NCI-H2029 treated with DMSO at 0.1 percent for 48 hours (cell line): ENCODE measurements around the gene ALPI.
"Not testable (repeated sequence)": the region's sequence is repeated elsewhere in the genome, so short reads cannot be mapped to it uniquely, and the experiment has no call there.

Experiments used
- DNase-seq: peaks from one replicate; lab custom pipeline; 2025; lab: John Stamatoyannopoulos, UW

ALPI gene

DNA sequence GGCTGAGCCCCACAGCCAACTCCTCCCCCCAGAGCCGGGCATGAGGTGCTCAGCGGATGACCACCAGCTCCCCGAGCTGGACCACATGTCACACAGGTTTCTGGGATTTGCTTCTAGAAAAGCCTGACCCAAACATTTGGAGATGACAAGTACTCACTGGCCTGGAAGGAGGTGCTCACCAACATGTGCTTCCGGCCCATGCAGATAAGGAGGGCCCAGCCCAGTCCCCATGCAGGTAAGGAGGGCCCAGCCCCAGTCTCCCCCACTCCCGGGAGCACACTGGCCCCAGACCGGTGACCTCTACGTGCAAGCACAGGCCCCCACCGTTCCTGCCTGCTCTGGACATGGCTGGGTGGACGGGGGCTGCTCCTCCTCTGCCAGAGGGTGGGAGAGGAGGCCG lies 14.0 kb upstream of the ALPI start:
- DNase-seq: not testable (repeated sequence)

DNA sequence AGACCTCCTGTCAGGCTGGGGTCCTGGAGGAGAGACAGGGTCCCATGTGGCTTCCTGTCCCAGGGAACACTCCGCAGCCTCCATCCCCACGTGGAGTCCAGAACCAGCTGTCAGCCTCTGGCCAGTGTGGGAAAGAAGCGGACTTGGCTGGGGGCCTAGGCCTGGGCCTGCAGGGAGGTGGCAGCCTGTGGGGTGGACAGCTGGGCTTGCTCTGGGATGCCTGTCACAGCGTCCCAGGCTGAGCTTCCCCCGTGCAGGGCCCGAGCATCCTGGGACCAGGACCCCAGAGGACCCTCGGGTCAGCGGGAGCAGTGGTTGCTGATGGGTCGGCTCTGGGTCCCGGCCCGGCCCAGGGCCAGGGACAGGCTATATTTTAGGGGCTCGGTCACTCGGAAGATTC lies 13.5 kb upstream of the ALPI start:
- DNase-seq: not testable (repeated sequence)

DNA sequence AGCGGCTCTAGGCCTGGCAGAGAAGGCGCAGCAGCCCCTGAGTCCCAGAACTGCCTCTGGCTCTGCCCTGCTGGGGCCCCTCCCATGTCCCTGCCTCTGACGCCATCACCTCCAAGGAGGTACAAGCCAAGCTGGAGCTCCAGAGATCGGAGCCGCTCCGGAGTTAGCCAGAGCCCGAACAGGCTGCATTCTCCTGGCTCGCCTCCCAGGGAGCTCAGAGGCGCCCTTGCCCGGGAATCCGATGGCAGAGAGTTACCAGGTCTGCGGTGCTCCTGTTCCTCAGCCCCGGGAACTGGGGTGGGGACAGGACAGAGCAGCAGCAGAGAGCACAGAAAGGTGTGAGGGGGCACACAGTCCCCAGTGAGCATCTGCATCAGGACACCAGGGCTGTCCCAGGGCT lies 12.9 kb upstream of the ALPI start:
- DNase-seq: not testable (repeated sequence)

DNA sequence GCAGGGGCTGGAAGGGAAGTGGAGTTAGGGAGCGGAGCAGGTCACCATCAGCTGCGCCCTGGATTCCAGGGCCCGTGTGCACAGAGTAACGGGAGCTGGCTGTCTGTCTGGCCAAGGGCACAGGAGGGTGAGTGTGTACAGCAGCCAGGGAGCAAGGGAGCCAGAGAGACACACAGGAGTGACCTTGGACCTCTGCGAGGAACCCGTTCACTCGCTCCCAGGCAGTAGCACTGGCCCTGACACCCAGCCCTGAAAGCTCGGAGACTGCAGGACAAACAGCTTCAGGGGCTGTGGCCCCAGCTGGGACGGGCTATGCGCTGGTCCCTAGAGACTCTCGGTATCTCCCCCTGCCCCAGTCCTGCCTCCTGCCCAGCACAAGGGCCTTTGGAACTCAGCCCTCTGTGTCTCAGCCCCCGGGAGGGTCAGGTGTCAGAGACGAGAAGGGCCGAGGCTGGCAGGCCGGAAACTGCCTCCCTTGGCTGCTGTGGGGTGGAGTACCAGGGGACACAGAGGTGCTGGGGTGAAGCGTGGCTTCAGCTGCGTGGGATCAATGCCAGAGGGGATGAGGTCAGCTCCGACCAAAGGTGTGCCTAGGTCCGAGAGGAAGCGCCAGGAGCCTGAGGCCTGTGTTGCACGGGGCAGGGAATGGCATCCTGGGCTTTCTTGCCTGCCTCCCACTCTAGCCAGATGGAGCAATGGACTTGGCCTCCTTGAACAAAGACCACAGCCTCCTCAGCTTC lies 12.1 kb upstream of the ALPI start:
- DNase-seq: not testable (repeated sequence)

DNA sequence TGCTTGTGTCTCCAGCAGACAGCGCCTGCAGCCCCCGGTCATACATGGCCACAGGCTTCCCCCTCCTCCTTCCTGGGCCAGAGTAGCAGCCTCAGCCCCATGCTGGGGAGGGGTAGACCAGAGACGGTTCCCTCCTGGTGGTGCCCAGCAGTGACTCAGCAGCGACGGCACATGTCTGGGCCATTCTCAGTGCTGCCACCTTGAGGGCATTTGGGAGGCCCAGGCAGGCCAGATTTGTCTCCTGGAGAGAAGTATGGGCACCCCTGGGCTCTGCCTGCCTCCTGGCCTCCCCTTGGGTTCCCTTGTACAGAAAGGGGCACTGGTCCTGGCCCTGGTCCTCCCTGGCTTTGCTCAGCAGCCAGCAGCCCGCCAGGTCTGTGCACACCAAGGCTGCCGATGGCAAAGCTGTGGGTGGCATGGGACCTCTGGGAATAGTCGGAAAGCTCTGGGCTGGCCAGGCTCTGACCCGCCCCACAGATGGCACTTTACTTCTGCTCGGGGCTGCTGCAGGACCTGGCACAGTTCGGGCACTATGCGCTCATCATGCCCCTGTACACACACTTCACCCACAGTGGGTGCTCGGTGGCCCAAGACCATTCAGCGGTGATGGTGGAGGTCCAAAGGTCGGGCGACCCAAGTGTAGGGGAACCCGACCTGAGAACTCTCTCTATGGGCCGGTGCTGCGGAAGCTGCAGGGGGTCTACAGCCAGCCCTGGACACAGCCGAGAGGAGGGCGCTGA lies 11.4 kb upstream of the ALPI start:
- DNase-seq: no peak

DNA sequence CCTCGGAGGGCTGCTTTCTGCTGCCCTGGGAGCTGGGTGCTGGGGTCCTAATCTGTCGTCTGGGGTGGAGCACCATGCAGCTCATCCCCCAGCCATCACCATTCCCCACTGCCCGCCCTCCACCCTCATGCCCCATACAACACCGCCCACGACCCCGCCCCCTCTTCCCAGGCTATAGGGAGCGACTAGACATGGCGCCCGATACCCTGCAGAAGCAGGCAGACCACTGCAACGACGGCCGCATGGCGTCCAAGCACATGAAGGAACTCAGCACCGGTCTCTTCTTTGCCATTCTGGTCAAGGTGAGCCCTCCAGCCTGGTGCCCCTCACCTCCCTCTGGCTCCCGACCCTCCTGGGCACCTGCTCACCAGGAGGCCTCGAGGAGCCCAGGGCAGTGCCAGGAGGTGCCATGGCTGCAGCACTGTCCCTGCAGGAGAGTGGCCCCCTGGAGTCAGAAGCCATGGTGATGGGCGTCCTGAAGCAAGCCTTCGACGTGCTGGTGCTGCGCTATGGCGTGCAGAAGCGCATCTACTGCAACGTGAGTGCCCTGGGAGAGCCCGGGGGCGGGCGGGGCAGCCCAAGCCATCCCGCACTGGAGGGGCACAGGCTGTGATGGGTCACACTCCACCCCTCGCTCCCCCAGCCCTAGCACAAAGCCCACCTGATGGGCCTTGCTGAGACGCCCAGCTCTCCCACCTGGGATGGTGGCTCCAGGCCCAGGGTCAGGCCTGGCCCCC lies 10.6 kb upstream of the ALPI start:
- not testable (repeated sequence) for DNase-seq

DNA sequence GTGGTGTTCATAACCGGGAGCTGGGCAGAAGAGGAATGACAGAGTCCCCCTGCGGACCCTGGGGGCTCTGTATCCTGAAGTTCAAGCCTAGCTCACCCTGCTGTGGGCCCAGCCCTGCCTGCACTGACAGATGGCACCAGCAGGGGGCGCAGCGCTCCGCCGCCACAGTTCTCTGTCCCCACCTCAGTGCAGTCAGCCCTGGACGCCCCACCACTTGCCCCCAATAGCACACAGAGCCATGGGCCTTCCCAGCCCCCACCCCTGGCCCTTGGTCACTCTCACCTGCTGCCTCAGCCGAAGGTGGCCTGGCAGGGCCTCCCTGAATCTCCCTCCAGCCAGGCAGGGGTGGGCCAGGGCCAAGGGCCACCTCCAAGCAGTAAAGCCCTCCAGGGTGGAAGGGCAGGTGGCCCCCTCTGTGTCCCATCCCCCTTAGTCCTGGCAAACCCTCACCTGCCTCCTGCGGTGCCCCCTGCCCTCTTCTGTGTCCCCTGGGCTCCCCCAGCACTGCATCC lies 9.6 kb upstream of the ALPI start:
- not testable (repeated sequence) for DNase-seq

DNA sequence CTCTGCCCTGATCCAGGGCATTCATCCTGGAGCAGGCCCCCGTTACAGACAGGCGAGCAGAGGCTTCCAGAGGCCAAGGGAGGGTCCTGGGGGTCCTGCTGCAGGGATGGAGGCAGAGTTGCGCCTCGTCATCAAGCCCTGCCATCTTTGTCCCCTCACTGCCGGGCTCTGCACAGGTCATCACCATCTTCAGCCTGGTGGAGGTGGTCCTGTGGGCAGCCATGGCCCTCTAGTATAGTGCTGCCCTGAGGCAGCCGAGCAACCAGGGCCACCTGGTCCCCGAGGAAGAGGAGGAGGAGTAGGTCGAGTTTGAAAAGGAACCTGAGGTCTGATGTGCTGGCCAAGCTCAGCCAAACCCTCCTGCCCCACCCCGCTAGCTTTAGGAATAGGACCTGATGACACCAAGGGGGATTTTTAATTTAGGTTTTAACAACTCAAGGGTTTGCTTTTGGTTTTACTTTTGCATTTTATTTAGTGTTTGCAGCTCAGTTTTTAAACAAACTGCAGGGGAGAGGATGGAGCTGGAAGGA lies 8.8 kb upstream of the ALPI start:
- no peak for DNase-seq

DNA sequence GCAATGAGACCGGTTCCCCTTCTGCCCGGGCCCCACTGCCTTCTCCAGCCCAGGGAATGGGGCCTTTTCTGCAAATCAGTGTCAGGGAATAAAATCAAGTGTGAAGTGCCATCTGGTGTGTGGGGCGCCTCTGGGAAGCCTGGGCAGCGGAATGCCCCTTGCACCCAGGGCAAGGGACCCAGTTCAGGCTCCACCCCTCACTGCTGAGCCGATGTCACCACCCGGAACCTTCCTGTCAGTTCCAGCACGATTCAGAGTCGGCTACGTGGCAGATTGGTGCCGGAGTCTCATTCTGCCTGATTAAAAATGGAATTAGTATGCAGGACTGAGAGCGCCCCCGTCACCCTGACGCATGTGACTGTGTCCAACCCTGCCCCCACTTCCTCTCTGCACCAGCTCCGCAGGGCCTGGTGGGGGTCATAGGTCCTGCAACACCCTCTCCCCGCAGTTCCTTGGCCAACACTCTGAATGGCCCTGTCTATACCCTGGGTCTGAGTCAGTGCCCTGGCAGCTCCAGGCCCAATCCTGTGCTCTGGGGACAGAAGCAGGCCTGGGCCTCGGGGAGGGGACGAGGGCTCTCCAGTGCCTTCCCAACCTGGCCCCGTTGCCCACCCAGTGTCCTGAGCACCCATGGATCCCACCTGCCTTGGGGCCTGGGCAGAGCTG lies 8.2 kb upstream of the ALPI start:
- DNase-seq: no peak

DNA sequence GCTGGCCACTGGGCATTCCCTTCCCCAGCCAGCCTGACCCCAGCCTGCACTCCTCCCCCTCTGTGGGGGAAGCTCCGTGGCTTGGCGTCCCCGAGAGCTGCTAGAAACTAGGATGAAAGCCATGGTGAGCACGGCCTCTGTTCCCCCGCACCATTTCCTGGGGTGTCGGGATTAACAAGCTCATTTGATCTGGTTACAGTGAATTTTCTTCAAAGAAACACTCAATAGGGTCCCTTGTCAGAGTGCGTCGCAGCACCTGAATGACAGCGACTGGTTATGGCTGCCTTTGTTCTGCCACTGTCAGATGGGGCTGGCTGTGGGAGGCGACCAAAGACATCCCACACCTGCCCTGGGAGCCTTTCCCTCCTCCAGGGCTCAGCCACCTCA lies 7.7 kb upstream of the ALPI start:
- no peak for DNase-seq

DNA sequence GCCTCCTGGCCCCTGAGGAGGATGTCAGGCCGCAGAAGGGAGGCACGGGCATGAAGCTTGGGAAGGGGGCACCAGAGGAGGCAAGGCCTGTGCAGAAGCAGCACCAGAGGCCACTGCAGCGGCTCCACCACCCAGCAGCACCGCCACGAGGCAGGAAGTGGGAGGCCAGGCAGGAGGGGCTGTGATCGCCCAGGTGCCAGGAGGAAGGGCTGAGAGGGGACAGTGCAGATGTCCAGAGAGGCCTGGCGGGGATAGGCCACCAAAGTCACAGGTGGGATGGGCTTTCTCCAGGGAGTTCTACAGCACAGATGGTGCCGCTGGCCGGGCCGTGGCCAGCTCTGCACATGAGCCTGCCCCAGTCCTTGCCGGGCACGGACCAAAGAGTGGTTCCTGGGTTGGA lies 6.0 kb upstream of the ALPI start:
- DNase-seq: no peak

DNA sequence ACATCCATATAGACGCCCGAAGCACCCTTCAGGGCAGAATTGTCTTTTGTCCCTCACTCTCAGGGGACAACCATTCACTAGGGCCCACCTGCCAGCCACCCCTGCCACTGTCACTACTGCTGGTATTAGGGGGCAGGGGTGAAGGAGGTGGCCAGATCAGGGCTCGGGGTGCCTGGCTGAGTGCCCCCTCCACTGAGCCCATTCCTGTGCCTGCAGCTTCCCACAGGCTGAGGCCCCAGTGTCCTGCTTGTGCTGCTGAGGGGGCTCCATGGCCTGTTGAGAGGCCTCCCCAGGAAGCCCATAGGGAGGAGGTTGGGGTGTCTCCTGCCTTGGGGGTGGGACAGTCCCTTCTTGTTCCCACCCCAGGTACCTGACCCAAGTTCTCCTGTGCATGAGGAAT lies 4.3 kb upstream of the ALPI start:
- not testable (repeated sequence) for DNase-seq

DNA sequence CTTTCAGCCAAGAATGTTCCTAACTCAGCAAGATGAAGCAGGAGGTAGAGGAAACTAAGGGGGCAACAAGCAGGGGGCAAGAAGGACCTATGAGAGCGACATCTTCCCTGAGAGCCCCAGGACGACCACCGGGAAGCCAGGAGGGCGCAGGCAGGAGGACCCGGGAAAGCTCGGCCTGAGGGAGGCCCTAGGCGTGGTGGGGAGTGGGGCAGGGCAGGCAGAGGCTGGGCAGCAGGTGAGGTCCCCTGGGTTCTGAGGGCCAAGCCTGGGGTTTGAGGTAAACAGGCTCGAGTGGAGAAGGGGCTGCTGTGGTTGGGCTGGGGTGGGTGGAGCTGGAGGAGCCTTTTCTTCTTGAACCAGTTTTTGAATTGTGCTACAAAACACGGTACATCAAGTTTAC lies 1.3 kb upstream of the ALPI start:
- DNase-seq: no peak

DNA sequence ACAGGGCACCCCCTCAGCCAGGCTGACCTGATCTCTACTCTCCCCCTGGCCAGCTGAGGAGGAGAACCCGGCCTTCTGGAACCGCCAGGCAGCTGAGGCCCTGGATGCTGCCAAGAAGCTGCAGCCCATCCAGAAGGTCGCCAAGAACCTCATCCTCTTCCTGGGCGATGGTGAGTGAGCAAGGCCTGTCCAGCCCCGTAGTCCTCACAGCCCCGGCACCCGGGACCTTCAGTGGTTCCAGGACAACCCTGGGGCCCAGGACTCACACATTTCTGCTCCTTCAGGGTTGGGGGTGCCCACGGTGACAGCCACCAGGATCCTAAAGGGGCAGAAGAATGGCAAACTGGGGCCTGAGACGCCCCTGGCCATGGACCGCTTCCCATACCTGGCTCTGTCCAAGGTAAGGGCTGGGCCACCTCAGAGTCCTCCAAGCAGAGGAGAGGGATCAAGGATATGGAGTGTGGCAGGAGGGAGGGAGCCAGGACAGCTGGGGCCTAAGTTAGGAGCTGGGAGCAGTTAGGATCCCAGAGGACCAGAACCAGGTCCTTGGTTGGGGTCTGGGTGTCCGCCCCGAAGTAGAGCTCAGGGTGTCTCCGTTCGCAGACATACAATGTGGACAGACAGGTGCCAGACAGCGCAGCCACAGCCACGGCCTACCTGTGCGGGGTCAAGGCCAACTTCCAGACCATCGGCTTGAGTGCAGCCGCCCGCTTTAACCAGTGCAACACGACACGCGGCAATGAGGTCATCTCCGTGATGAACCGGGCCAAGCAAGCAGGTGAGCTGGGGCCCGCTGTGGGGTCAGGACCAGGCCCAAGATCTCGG lies 555 bp downstream of the ALPI start:
- DNase-seq: no peak

DNA sequence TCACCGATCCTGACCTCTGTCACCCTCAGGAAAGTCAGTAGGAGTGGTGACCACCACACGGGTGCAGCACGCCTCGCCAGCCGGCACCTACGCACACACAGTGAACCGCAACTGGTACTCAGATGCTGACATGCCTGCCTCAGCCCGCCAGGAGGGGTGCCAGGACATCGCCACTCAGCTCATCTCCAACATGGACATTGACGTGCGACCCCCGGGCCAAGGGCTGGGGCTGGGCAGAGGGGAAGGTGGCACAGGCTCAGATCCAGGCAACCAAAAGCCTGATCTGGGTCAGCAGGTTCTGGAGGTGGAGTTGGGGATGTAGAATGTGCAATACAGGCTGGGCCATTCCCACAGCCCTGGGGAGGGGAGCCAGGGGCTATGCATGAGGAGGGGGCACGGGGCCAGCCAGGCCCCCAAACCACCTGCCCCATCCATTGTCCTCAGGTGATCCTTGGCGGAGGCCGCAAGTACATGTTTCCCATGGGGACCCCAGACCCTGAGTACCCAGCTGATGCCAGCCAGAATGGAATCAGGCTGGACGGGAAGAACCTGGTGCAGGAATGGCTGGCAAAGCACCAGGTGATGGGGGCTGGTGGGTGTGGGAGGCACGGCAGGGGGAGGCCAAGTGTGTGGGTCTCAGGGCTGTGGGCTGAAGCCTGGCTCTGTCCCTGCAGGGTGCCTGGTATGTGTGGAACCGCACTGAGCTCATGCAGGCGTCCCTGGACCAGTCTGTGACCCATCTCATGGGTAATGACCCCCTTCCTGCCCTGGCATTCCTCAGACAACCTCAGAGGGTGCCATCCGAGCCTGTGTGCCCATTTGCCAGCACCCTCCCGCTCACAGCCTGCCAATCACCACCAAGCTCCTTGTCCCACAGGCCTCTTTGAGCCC lies 1.4 kb downstream of the ALPI start:
- DNase-seq: no peak

DNA sequence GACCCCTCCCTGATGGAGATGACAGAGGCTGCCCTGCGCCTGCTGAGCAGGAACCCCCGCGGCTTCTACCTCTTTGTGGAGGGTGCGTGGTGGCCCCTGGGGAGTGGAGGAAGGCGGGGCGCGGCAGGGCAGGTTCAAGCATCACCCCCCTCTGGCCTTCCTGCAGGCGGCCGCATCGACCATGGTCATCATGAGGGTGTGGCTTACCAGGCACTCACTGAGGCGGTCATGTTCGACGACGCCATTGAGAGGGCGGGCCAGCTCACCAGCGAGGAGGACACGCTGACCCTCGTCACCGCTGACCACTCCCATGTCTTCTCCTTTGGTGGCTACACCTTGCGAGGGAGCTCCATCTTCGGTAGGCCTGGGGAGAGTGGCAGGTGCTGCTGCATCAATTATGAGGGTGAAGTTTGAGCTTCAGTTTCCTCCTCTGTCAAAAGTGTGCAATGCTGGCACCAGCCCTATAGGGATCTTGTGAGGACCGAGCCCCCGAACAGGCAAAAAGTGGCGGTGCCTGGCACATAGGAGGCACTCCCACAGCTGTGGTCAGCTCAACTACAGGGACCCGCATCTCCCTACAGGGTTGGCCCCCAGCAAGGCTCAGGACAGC lies 2.2 kb downstream of the ALPI start:
- DNase-seq: no peak

DNA sequence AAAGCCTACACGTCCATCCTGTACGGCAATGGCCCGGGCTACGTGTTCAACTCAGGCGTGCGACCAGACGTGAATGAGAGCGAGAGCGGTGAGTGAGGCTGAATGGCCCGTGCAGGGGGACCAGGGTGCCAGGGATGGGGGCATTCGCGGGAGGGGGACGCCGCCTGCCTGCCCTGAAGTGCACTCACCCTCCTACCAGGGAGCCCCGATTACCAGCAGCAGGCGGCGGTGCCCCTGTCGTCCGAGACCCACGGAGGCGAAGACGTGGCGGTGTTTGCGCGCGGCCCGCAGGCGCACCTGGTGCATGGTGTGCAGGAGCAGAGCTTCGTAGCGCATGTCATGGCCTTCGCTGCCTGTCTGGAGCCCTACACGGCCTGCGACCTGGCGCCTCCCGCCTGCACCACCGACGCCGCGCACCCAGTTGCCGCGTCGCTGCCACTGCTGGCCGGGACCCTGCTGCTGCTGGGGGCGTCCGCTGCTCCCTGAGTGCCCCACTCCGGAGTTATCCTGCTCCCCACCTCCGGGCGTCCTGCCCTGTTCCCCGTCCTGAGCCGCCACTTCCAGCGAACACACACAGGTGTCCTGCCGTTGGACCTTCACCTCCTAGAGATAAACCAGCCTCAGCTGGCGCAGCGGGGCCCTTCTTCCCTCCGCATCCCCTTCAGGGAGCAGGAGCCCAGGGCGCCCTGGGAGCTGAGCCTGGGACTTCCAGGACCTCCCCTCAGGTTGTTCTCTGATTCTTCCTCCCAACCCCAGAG lies 2.9 kb downstream of the ALPI start:
- DNase-seq: no peak

DNA sequence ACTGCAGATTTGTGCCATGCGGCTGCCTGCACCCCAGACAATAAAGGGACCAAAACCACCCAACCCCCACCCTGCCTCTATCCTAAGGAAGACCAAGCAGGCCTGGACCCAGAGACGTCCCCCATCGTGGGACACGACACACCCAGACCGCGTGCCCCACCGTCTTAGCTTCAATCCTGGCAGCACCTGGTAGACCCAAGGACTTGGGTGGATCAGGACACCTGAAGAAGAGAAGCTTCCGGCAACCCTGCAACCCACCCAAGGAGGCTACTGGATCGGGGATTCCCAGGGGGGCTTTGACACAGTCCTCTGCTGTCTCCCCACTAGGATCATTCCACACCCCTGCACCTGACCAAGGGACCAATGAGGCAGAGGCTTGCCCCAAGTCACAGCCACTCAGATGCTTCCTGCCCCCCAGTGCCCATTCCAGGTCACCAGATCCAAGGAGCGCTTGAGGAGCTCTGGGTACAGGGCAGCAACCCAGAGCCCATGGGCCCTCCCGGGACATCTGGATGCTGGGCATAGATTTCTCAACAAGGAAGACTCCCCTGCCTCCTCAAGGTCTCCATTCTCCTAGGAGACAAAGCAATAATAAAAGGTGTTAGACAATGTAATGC lies 3.6 kb downstream of the ALPI start:
- no peak for DNase-seq
